Measurements from ENCODE around the gene AFG1L.
"Not testable (repeated sequence)": the region's sequence is repeated elsewhere in the genome, so short reads cannot be mapped to it uniquely, and the experiment has no call there.

The AFG1L gene

DNA sequence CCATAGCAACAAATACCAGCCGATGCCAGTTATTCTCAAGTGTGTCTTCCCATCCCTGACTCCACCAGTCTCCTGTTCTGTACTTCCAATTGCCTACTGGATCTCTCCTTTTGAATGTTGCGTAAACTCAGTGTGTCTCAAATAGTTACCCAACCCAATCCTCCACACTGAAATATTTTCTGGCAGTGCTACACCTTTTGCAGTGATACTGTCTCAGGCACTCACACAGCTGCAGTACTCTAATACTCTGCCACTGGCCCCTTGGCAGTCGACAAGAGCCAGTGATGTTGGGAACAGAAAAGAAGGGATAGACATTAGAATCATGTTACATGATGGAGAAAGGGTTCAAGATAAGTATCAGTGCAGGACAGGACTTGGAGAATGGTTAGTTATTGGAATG is 234.0 kb downstream of the AFG1L start:
- no peak for DNase-seq

DNA sequence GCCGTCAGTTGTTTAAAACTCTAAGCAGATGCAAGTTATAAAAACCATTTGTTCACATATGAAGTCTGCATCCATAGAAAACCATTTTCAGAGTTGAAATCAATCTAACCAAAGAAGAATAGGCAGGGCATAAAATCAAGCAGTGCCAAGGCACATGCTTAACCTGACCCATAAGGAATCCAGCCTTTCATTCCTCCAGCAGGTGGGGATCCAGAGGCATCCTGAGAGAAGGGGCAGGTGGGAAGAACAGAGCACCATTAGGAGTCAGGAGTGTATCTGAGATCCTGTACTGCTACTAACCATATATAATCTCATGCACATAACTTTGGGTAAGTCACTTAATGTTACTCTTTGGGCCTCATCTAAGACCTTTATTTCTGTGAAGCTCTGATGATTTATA is 236.5 kb downstream of the AFG1L start:
- no peak for DNase-seq

DNA sequence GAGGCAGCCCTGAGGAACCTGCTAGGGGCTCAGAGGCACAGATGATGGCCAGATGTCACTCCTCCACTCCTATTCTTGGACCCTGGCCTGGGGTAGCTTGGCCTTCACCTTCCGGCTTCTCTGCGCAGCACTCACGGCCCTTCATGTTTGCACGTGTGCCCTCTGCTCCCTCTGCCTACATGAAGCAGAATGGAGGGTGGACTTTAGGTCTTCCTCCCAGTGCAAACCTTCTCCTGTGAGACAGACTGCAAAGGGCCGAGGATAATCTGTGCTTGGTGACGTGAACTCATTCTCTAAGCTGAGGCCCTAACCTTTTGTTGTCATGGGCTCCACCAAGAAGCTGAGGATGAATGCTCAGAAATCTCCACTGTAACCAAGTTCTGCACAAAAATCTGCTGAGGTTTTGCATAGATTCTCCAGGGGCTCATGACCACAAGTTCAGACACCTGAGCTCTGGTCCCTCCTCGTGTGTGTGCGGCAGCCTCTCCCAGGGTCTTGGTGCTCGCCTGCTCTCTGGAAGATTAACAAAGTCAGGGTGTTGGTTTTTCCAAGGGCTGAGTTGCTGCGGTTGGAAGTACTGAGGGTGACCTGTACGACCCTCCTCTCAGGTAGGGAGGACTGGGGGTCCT is 240.4 kb downstream of the AFG1L start:
- DNase-seq = no peak

DNA sequence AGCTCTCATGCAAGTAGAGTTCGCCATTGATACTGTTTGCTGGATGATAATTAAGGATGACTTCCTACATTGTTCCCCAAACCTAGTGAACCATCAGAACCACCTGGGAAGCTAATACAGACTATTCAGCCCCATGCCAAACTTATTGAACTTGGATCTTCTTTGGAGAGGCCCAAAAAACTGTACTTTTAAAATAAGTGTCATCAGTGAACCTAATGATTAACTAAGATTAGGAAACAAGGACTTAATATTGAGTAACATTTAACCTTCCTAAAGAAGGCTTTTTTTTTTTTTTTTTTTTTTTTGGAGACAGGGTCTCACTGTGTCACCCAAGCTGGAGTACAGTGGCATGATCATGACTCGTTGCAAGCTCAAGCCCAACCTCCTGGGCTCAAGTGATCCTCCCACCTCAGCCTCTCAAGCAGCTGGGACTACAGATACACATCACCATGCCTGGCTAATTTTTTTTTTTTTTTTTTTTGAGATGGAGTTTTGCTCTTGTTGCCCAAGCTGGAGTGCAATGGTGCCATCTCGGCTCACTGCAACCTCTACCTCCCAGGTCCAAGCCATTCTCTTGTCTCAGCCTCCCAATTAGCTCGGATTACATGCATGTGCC is 241.2 kb downstream of the AFG1L start:
- not testable (repeated sequence) for DNase-seq

DNA sequence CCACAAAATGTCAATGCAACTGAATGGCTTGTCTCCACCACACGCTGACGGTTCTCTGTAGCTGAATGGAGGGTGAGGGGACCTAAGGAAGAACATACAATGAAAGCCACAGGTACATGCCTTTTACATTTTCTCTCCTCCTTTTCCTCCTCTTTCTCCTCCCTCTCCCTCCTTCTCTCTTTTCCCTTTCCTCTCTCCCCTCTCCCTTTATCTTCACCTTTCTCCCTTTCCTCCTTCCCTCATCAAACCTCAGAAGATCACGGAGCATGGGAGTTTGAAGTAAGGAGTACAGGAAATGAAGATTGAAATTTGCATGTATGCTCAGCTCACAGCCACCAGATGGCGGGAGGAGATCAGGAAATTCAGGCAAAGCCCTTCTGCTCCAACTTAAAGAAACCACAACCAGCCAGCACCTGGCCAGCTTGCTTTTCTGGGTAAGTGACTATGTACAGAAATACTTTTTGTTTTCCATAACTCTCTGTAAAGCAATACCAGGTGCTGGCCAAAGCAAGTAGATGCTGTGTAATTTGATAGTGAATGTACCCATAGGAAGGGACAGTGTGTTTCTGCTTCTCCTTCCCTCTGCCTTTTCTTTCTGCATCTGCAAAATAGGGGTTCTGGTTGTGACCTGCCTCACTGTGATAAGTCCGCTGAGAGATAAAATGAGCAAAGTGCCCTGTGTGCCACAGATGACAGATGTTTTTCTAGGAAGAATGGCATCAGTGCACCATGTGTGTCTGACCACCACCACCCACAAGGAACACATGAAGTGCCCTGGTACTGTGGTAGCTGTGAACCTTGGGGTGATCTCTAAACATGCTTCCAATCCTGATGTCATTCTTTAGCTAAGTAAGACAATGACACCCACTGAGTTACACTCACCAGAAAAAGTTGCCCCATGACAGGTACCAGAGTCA is 247.2 kb downstream of the AFG1L start:
- DNase-seq = peak; percentile 71

DNA sequence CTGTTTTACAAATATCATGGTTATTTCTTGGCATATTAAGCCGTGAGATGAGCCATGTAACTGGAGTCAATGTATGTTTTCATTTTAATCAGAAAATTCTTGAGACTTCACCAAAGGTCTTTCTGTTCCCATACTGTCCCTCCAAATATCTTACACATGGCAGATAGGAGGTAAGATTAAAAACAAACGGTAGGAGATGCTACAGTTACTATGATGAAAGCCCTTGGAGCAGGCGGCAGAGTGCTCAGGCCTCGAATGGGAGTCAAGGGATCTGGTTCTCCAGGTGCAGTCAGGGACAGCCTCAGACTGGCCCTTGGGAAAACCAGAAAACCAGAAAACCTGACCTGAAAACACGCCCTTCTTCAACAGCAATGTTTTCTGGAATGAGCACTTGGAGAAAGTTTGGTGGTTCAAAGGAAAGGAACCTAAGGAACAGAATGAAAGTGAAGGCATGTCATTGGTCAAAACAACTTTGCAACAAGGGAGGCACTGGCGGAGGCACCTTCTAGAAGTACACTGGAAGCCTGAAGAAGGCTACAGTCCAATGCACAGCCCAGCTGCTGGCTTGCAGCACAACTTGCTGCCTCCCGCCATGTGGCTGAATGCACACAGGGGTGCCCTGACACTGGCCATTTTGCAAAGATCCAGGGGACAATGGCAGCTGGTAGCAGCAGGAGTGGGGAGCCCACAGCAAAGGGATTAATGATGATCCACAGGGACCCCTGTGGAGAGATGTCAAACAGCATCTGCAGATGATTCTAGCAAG is 248.5 kb downstream of the AFG1L start:
- DNase-seq = no peak

DNA sequence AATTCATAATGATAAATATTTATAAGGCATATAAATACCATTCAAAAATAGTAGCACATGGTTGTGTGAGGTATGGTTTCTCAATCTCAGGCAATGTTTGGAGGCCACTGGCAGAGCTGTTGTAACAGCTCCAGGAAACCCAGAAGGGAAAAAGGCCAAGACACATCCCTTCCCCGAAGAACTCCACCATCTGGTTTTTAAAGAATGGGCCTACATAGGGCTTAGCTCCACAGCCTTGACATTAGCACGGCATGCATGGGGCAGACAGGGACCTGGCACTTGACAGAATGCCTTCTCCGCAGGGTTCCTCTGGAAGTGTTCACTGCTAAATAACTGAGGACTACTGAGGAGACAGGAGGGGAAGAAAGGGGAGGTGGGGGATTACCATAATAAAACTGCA is 249.8 kb downstream of the AFG1L start:
- DNase-seq = no peak

DNA sequence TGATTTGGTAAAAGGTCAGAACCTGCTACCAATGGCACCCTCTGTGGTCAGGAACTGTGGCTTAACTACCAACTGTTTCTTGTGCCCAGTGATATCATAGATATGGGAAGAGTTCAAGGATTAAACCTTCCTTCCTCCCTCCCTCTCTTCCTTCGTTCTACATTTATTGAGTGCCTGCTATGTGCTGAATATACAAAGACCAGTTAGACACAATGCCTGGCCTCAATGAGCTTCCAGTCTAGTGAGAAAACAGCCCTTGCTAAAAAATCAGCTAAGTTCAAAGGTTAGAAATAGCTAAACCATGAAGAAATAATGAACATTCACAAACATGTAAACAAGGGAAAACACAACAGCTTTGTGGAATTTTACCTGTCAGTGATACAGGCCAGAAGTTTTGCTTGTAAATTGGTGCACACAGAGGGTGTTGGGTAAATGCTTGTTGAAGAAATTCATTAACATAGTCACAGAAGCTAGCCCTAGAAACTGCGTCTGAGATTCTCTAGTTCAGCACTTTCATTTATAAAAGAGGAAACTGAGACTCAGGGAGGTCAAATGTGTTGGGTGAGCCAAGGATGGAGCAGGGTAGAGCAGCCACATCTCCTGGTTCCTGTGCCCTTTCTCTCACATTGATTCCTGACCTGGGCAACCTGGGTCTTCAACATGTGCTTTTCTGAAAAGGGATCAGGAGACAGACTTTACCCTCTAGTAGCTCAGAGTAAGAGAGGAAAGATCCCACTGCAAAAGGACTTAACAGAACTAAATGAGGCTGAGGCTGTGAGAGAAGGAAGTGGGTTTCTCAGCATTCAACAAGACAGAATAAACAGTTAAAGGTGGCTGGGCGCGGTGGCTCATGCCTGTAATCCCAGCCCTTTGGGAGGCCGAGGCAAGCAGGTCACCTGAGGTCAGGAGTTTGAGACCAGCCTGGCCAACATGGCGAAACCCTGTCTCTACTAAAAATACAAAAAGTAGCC is 251.5 kb downstream of the AFG1L start:
- peak; percentile 10 for DNase-seq

DNA sequence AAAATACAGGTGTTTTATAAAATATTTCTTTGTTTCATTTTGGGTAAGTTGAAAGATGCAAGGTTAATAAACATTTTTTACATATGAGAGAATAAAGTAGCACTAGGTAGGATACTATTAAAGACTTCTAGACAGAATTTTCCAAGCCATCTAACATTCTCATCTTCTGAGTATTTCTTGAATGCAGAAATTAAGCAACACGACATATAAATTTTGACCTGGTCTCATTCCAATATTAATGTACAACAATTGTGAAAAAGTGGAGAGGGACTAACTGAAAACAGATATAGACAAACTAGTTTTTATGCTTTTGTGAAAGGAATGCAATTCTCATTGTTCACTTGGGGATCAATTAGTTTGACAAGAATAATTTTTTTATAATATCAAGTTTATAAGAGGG is 254.4 kb downstream of the AFG1L start:
- DNase-seq = no peak

DNA sequence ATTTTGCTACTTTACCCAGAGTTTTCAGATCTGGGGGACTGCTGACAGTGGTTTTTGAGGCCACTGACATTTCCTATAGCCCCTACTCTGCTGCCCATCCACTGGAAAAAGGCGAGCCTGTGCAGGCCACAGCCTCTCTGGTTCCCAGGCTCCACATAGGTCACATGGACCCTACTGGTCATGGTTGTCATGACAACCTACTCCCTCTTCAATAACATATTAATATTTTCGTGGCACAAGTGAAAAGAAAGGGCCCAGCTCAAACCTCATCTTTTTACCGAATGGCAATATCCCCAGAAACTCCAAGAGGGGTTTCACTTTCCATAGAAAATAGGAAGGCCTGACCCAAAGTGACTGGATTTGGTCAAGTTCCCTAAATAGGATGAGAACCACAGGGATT is 254.9 kb downstream of the AFG1L start:
- no peak for DNase-seq

DNA sequence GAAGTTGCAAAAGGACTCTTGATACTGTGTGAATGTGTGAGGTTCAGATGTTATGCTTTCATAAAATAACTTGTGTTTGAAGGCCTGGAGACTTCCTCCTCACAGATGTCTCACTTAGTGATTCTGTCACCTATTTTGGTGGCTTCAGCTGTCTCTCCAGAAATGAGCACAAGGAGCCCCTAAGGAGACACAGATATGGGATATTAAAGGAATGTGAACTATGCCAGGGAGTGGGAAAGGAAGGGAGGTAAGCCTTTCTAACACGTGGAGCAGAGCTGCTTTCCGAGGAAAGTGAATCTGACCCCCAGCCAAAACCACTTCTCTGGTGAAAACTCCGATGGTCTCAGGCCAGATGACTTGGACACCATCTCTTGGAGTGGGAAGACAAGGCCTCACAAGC is 255.4 kb downstream of the AFG1L start:
- no peak for DNase-seq

DNA sequence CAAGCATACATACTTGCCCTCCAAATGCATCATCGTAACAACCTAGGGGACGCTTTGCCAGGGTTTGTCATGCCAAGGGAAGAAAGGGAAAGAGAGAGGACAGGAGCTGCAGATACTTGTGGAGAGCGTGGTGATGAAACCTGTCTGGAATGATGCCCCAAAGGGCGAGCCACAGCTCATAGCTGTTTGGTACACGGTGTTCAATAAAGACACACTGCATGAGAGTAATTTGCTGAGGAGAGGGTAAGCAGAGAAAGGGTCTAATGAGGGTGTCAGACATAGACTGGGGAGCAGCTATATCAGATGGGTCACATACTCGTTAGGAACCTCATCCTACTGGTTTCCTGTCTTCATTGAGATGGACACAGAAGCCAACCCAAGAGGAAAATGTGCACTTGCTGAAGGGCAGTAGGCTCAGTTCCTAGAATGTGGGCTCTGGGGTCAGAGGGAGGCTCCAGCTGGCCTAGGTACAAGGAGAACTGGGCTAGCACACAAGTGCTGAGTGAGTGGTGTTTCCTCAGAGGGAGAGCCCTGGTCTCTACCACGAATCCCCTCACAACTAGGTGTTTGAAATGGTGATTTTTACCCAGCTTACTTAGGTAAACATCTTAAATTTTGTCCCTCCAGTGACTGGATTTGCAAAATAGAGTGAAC is 260.7 kb downstream of the AFG1L start:
- no peak for DNase-seq

DNA sequence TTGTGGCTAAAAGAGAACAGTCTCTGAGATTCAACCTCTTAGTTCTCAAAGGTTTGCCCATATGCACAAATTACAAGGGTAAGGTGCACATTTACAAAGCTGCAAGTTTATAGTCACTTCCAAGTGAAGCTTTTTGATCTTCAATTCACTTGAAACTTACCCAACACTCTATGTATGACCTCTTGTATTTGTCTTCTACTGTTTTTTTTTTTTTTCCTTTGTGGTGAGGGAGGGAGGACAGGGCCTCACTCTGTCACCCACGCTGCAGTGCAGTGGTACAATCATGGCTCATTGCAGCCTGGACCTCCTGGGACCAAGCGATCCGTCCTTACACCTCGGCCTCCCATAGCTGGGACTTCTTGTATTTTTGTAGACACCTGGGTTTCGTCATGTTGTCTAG is 261.4 kb downstream of the AFG1L start:
- DNase-seq = no peak

DNA sequence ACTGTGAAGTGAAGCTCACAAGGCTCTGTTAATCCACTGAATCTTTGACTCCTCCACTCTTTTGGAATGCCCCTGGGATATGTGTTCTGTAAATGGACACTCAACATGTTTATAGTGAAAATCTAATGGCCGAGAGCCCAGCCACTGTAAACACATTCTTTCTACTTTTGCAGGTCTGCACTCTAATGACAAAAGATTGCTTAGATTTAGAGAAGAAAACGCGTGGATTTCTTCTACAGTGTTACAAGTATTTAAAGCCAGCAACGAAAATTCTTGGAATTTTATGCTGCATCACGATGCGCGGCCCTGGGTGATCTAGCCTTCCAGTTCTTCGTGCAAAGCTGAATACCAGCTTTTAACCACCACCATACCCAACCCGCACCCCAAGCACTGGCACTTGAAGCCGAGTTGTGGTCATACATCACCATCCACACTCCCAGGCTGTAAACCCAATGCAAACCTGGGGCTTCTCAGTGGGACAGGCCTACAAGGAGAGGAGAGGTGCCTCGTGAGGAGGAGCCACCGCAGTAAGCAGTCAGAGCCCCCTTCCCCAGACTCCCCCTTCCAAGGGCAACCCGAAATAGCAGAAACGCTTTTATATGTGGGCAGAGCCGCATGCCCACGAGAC is 262.1 kb downstream of the AFG1L start:
- DNase-seq = no peak

DNA sequence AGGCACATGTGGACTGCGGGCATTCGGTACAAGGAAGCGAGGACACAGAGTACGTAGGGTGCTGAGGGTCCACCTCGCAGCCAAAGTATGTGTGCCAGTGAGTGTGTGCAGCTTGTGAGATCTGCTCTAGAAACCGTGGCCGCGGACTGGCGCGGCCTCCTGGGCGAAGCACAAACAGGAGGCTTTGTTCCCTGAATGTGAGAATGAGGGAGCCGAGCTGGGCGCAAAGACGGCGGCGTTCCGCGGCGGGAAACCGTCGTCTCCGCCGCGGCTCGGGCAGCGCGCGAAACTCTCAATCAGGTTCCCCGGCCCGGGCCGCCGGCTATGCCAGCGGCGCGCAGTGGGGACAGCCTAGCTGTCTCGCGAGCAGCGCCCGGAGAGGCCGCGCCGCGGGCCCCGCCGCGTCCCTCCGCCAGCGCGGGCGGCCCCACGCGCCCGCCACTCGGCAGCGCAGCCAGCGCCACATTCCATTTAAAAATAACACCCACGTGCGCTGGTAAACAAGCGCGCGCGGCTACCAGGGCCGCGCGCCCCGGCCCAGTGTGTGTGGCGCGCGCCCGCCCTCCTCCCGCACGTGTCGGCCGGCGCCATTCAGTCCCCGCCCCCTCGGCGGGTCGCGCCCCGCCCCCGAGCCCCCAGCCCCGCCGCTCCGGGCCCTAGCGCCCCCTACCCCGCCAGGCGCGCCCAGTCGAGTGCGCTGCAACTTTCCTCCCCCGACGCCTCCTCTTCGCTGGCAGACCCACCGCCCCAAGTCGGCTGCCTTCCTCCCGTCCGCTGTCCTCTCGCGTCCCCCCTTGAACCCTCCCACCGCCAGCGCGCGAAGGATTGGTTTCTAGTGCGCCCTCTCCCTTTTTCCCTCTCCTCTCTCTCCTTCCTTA is 262.9 kb downstream of the AFG1L start:
- peak; percentile 87 for DNase-seq

DNA sequence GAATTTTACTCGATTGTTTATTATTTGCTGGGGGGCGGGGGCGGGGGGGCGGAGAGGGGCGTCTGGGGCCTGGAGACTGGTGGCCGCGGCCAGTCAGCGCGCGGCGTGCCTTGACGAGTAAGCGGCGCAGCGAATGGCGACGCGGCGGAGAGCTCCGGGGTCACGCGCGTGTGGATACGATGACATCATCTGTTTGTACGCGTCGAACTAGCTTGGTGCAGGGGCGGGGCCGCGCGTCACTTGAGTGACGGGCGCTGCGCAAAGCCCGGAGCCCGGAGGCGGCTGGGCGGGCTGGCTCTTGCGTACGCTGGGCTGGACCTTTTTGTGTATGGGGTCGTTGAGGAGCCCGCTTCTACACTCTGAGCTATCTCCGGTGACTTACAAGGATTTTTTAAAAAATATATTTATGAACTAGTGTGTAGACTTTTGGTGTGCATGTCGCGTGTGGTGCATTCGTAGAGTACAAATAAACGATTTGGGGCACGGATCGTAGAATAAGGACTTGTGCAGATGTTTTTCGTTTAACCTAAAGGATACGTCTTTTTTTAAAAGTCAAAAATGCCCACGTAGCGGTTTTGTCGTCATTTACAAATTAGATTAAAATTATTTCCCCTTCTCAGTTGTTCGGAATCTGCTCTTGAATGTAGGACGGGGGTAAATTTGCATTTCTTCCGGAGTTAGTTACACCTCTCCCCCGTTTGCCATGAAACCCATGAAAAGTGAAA is 263.7 kb downstream of the AFG1L start:
- peak; percentile 98 for DNase-seq

DNA sequence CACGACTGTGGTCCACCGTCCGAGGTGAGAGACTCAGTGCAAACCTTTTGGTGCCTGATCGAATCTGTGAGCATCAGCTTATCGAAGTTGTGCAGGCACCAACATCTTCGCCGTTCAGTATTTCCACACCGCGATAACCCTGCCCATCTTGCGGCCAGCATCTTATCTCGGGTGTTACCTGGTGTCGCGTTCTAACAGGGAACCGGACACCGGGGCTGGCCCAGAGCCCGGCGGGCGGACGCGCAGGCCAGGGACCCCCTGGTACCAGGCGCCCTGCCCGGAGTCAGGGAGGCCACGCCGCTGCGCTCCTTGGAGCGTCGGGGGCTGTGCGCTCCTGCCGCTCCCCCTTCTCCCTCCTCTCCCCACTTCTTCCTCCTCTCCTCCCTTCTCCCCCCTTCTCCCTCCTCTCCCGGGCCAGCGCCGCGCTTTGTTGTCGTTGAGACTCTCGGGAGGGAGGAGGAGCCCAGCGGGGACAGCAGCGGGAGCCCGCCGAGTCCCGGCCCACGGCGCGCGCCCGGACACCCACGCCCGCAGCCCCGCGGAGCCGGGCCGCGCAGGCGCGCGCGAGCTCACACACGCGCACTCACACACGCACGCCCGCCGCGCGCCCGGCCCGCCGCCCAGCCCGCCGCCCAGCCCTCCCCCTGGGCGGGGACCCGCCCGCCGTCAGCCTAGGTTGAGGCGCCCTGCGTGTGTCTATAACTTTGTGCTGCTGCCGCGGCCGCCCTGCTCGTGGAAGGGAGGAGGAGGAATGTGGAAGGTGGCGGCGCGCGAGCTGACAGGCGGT is 264.4 kb downstream of the AFG1L start:
- DNase-seq = peak; percentile 92

DNA sequence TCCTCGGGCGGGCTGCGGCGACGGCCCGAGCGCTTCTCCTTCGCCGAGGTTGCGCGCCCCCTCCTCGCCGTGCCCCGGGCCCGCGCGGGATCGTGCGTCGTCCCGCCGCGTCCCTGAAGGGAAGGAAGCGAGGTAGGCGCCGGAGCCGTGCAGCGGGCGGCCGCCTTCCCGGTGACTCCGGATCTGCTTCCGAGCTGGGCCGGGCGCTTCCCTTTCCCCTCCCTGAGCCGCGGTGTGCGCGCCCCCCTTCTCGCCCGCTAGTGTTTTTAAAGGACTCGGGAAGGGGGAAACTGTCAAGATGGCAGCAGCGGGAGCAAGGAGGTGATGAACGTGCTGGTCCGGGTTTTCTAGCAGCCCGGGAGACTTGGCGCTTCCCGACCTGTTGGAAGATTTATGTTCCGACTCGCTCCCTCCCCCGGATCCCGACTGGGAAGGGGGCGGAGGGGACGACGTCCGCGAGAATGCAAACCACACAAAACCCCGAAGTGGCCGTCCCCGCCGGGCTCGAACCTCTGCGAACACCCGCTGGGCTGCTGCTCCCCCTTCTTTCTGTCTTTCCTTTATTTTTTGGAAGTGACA is 265.1 kb downstream of the AFG1L start:
- no peak for DNase-seq

All from CD4-positive, alpha-beta T cell treated with Interferon gamma for 1 hour (primary cell).